Mesendoderm (in vitro differentiated cells): ENCODE results near the gene EIF2B2.

Source experiments
- DNase-seq: peaks from one replicate; pipeline ENCODE4 v3.0.0; 2013
- H2AK5ac ChIP-seq: 2 replicates; pipeline ENCODE4 v1.6.1; 2013; ENCODE audit warnings: low read length, inconsistent platforms
- H2BK120ac ChIP-seq: 2 replicates; pipeline ENCODE4 v1.6.1; 2013; ENCODE audit warnings: low read depth, mild to moderate bottlenecking, low read length, moderate library complexity, mixed read lengths
- H2BK15ac ChIP-seq: replicated peaks from 2 replicates; pipeline ENCODE4 v1.6.1; 2013; ENCODE audit warnings: low read depth, mild to moderate bottlenecking, moderate library complexity
- H2BK5ac ChIP-seq: 2 replicates; pipeline ENCODE4 v1.6.1; 2013; ENCODE audit warnings: low read length, inconsistent platforms
- H3K18ac ChIP-seq: 2 replicates; pipeline ENCODE4 v1.6.1; 2013; ENCODE audit warnings: mild to moderate bottlenecking, low read length, mixed read lengths
- H3K23ac ChIP-seq: one replicate; pipeline ENCODE4 v1.6.1; 2013; ENCODE audit warnings: low read length
- H3K27ac ChIP-seq: 2 replicates; pipeline ENCODE4 v1.5.1; 2013; ENCODE audit warnings: low read depth, mild to moderate bottlenecking, inconsistent platforms, low read length, moderate library complexity
- H3K27me3 ChIP-seq: 2 replicates; pipeline ENCODE4 v1.6.1; 2013; ENCODE audit warnings: low read length, control low read depth, mild to moderate bottlenecking, inconsistent platforms; ENCODE audit not compliant: insufficient read depth, poor library complexity
- H3K36me3 ChIP-seq: 2 replicates; pipeline ENCODE4 v1.6.1; 2013; ENCODE audit warnings: low read length, inconsistent platforms; ENCODE audit not compliant: control insufficient read depth, insufficient read depth
- H3K4ac ChIP-seq: one replicate; pipeline ENCODE4 v1.6.1; 2013; ENCODE audit warnings: low read depth, mild to moderate bottlenecking, low read length, moderate library complexity
- H3K4me1 ChIP-seq: 2 replicates; pipeline ENCODE4 v1.6.1; 2013; ENCODE audit warnings: low read depth, low read length, inconsistent platforms; ENCODE audit not compliant: control insufficient read depth
- H3K4me2 ChIP-seq: 2 replicates; pipeline ENCODE4 v1.6.1; 2013; ENCODE audit warnings: low read length
- H3K4me3 ChIP-seq: 2 replicates; pipeline ENCODE4 v1.5.1; 2013; ENCODE audit warnings: mild to moderate bottlenecking, low read length
- H3K56ac ChIP-seq: one replicate; pipeline ENCODE4 v1.6.1; 2013; ENCODE audit warnings: low read length
- H3K79me1 ChIP-seq: 2 replicates; pipeline ENCODE4 v1.6.1; 2013; ENCODE audit warnings: low read length, inconsistent platforms
- H3K79me2 ChIP-seq: 2 replicates; pipeline ENCODE4 v1.6.1; 2013; ENCODE audit warnings: mild to moderate bottlenecking, low read length; ENCODE audit not compliant: control insufficient read depth, insufficient read depth
- H3K9ac ChIP-seq: 2 replicates; pipeline ENCODE4 v1.6.1; 2013; ENCODE audit warnings: low read length, inconsistent platforms
- H4K5ac ChIP-seq: one replicate; pipeline ENCODE4 v1.6.1; 2013; ENCODE audit warnings: low read length
- H4K8ac ChIP-seq: one replicate; pipeline ENCODE4 v1.6.1; 2013; ENCODE audit warnings: low read depth, mild to moderate bottlenecking, control low read depth, low read length, moderate library complexity
- WGBS: extraction: QIAGEN DNeasy Blood & Tissue Kit; methylation state at CpG from one replicate; pipeline ENCODE4 v1.1.7; 2013; ENCODE audit warnings: low lambda C conversion rate, missing lambda C conversion rate; ENCODE audit not compliant: insufficient coverage; ENCODE audit errors: extremely low coverage; 5-methylcytosine and 5-hydroxymethylcytosine counted together

The EIF2B2 gene

GRCh38 chr14:75013290-75013689 is 10.6 kb downstream of the EIF2B2 start:
- Histone ChIP-seq H3K9ac (no peak overlapping the region), H3K18ac (no peak overlapping the region), H3K27me3 (no peaks in the 10 kb centered on the region), H3K4me1 (no peaks in the 10 kb centered on the region), H3K79me1 (no peaks in the 10 kb centered on the region), H2AK5ac (no peak overlapping the region), H3K79me2 (no peaks in the 10 kb centered on the region), H3K4me2 (no peak overlapping the region), H4K5ac (no peak overlapping the region), H4K8ac (no peak overlapping the region), H2BK15ac (no peak overlapping the region), H3K56ac (no peak overlapping the region), H3K23ac (no peak overlapping the region), H3K4me3 (no peak overlapping the region), H3K4ac (no peak overlapping the region), H3K27ac (no peak overlapping the region), H2BK5ac (no peak overlapping the region), H2BK120ac (no peak overlapping the region), H3K36me3 (peaks cover 8% of the 10 kb centered on the region)
- DNase-seq: no peak
- no CpG with 5 or more reads among the region's 6 CpGs for WGBS

GRCh38 chr14:75015496-75015895 is 12.8 kb downstream of the EIF2B2 start:
- Histone ChIP-seq H2BK5ac (no peak overlapping the region), H4K8ac (no peak overlapping the region), H2AK5ac (no peak overlapping the region), H3K4me2 (no peak overlapping the region), H3K27me3 (no peaks in the 10 kb centered on the region), H3K4me1 (no peaks in the 10 kb centered on the region), H3K56ac (no peak overlapping the region), H3K18ac (no peak overlapping the region), H3K9ac (no peak overlapping the region), H3K27ac (no peak overlapping the region), H4K5ac (no peak overlapping the region), H3K4me3 (no peak overlapping the region), H3K79me1 (no peaks in the 10 kb centered on the region), H3K79me2 (no peaks in the 10 kb centered on the region), H2BK120ac (no peak overlapping the region), H3K36me3 (peaks cover 5% of the 10 kb centered on the region), H2BK15ac (no peak overlapping the region), H3K23ac (no peak overlapping the region), H3K4ac (no peak overlapping the region)
- no CpG with 5 or more reads among the region's 5 CpGs for WGBS
- no peak for DNase-seq

- Histone ChIP-seq H3K36me3 (peaks cover 5% of the 10 kb centered on the region), H3K79me2 (no peaks in the 10 kb centered on the region), H3K18ac (no peak overlapping the region), H2AK5ac (no peak overlapping the region), H2BK5ac (no peak overlapping the region), H3K27ac (no peak overlapping the region), H3K4me3 (no peak overlapping the region), H3K4me2 (no peak overlapping the region), H3K4ac (no peak overlapping the region), H3K9ac (no peak overlapping the region), H2BK120ac (no peak overlapping the region), H3K4me1 (no peaks in the 10 kb centered on the region), H3K79me1 (no peaks in the 10 kb centered on the region), H3K27me3 (no peaks in the 10 kb centered on the region), H3K56ac (no peak overlapping the region), H4K8ac (no peak overlapping the region), H2BK15ac (no peak overlapping the region), H3K23ac (no peak overlapping the region), H4K5ac (no peak overlapping the region)
- no CpG with 5 or more reads among the region's 3 CpGs for WGBS
- no peak for DNase-seq
These were observed 14.1 kb downstream of the EIF2B2 start for GRCh38 chr14:75016815-75017214.

- Histone ChIP-seq H3K27ac (no peak overlapping the region), H3K4ac (no peak overlapping the region), H2BK5ac (no peak overlapping the region), H3K79me1 (no peaks in the 10 kb centered on the region), H3K56ac (no peak overlapping the region), H3K27me3 (no peaks in the 10 kb centered on the region), H3K18ac (no peak overlapping the region), H2AK5ac (no peak overlapping the region), H4K8ac (no peak overlapping the region), H3K4me1 (no peaks in the 10 kb centered on the region), H2BK120ac (no peak overlapping the region), H3K23ac (no peak overlapping the region), H3K36me3 (peaks cover 5% of the 10 kb centered on the region), H3K79me2 (no peaks in the 10 kb centered on the region), H3K4me2 (no peak overlapping the region), H3K9ac (no peak overlapping the region), H3K4me3 (no peak overlapping the region), H4K5ac (no peak overlapping the region), H2BK15ac (no peak overlapping the region)
- no CpG with 5 or more reads among the region's 3 CpGs for WGBS
- no peak for DNase-seq
These were observed 16.0 kb downstream of the EIF2B2 start for GRCh38 chr14:75018694-75019093.

GRCh38 chr14:75022655-75023054 is 19.9 kb downstream of the EIF2B2 start:
- peak; percentile 59 for DNase-seq
- H3K56ac ChIP-seq: no peak overlapping the region
- no CpG with 5 or more reads among the region's 8 CpGs for WGBS

GRCh38 chr14:75023108-75023507 is 20.4 kb downstream of the EIF2B2 start:
- H3K27me3 ChIP-seq: no peaks in the 10 kb centered on the region
- H3K79me2 ChIP-seq: no peaks in the 10 kb centered on the region
- H2AK5ac ChIP-seq: no peak overlapping the region
- no peak overlapping the region for H2BK15ac ChIP-seq
- no peak overlapping the region for H3K4me3 ChIP-seq
- no peaks in the 10 kb centered on the region for H3K4me1 ChIP-seq
- peaks cover 2% of the 10 kb centered on the region for H3K36me3 ChIP-seq
- DNase-seq: no peak
- H3K4me2 ChIP-seq: no peak overlapping the region
- no peak overlapping the region for H3K9ac ChIP-seq
- no peak overlapping the region for H3K23ac ChIP-seq
- H4K5ac ChIP-seq: no peak overlapping the region
- no CpG with 5 or more reads among the region's 1 CpG for WGBS
- H4K8ac ChIP-seq: no peak overlapping the region
- H2BK5ac ChIP-seq: no peak overlapping the region
- H3K79me1 ChIP-seq: no peaks in the 10 kb centered on the region
- H3K56ac ChIP-seq: no peak overlapping the region
- no peak overlapping the region for H3K4ac ChIP-seq
- no peak overlapping the region for H3K18ac ChIP-seq
- no peak overlapping the region for H3K27ac ChIP-seq
- no peak overlapping the region for H2BK120ac ChIP-seq

More at GRCh38 chr14:75022655-75023054, 19.9 kb downstream of the EIF2B2 start:
- no peak overlapping the region for H3K18ac ChIP-seq
- no peaks in the 10 kb centered on the region for H3K79me2 ChIP-seq
- H3K9ac ChIP-seq: no peak overlapping the region
- H3K4me3 ChIP-seq: no peak overlapping the region
- H4K8ac ChIP-seq: no peak overlapping the region
- H3K27ac ChIP-seq: no peak overlapping the region
- H2BK120ac ChIP-seq: no peak overlapping the region
- H2BK5ac ChIP-seq: no peak overlapping the region
- no peak overlapping the region for H2AK5ac ChIP-seq
- no peaks in the 10 kb centered on the region for H3K27me3 ChIP-seq
- H3K23ac ChIP-seq: no peak overlapping the region
- H2BK15ac ChIP-seq: no peak overlapping the region
- peaks cover 3% of the 10 kb centered on the region for H3K36me3 ChIP-seq
- H3K4me1 ChIP-seq: no peaks in the 10 kb centered on the region
- no peak overlapping the region for H3K4ac ChIP-seq
- no peak overlapping the region for H3K4me2 ChIP-seq
- H4K5ac ChIP-seq: no peak overlapping the region
- H3K79me1 ChIP-seq: no peaks in the 10 kb centered on the region
